ENCODE results near the gene SUGCT. TPM values are rescaled to one million over a fixed set of nuclear protein-coding genes. Genes with fewer than 3 reads are reported as not detected.
A peak's percentile ranks its signal among the peaks of the same experiment; 100 is the strongest.

SUGCT gene
- total RNA-seq, 2 donors from 2014 or later = 3.3 to 15.2 TPM

GRCh38 chr7:40356312-40356711 is 221.5 kb downstream of the SUGCT start:
- H3K4me1 ChIP-seq (ENCODE audit: control insufficient read depth in 1 of 2, low read depth in 2 of 2) = peaks cover 8 to 17% of the 10 kb centered on the region in 2 donors
- ATAC-seq (ENCODE audit: insufficient number of reproducible peaks, low FRiP score, low read depth) (peak; percentile 97), DNase-seq (ENCODE audit: low spot score) (no peak)
- no peaks in the 10 kb centered on the region for H3K9me3 ChIP-seq
- H3K36me3 ChIP-seq = no peaks in the 10 kb centered on the region
- TF ChIP-seq CTCF (IDR thresholded peaks at IDR 0.05) = no peak
- H3K27me3 ChIP-seq (replicated peaks; ENCODE audit: insufficient read depth) = no peaks in the 10 kb centered on the region
- H3K4me3 ChIP-seq = peak overlapping the region; percentile 6
- H3K27ac ChIP-seq = peak overlapping the region; percentile 52 to 54

DNA sequence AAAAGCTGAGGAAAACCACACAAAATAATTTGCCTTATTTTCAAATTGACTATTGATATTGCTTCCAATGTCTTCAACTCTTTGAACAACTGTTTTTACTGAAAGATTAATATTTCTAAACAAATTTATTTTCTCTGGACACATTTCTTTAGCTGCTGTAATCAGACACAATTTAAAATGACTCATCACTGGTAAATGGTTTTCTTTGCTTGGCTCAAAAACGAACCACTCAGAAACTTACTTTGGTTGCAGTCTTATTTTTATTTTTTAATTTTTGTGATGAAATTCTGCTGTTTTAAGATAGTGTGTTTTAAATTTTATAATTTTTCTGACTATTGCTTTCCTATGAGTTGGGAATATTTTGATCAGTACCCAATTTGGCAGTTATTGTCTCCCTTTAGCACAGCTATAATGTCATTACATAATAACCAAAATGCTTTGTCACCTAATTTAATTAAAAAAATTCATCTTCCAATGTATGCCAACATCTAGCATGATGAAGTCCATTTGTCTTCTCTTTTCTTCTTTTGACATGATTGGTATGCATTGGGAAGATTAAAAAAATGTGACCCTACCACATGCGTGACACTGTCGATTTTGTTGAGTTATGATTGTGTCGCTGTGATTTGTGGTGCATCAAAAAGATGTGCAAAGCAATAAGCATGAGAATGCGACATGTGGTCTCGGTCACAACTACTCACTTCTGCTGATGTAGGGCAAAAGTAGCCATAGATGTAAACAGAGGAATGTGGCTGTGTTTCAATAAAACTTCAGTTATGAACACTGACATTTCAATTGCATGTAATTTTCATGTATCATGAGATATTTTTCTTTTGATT is 222.3 kb downstream of the SUGCT start:
- ATAC-seq (ENCODE audit: insufficient number of reproducible peaks, low FRiP score, low read depth) (peak; percentile 50), DNase-seq (ENCODE audit: low spot score) (no peak)
- Histone ChIP-seq H3K4me1 (ENCODE audit: control insufficient read depth in 1 of 2, low read depth in 2 of 2) (peaks cover 8 to 17% of the 10 kb centered on the region in 2 donors), H3K27me3 (replicated peaks; ENCODE audit: insufficient read depth) (no peaks in the 10 kb centered on the region), H3K4me3 (peak overlapping the region; percentile 6), H3K36me3 (no peaks in the 10 kb centered on the region), H3K27ac (peak overlapping the region; percentile 52 to 54), H3K9me3 (no peaks in the 10 kb centered on the region)
- TF ChIP-seq CTCF (IDR thresholded peaks at IDR 0.05) = no peak

GRCh38 chr7:40369641-40370277 is 235.0 kb downstream of the SUGCT start:
- TF ChIP-seq CTCF (IDR thresholded peaks at IDR 0.05) = no peak
- Histone ChIP-seq H3K4me3 (no peak overlapping the region), H3K4me1 (ENCODE audit: control insufficient read depth in 1 of 2, low read depth in 2 of 2) (peaks cover 0 to 6% of the 10 kb centered on the region in 2 donors), H3K27me3 (replicated peaks; ENCODE audit: insufficient read depth) (no peaks in the 10 kb centered on the region), H3K9me3 (no peaks in the 10 kb centered on the region), H3K36me3 (no peaks in the 10 kb centered on the region), H3K27ac (no peak overlapping the region)
- DNase-seq (ENCODE audit: low spot score) = no peak
- no peak for ATAC-seq (ENCODE audit: insufficient number of reproducible peaks, low FRiP score, low read depth)

GRCh38 chr7:40371806-40372440 is 237.1 kb downstream of the SUGCT start:
- no peaks in the 10 kb centered on the region for H3K27me3 ChIP-seq (replicated peaks; ENCODE audit: insufficient read depth)
- no peak for ATAC-seq (ENCODE audit: insufficient number of reproducible peaks, low FRiP score, low read depth)
- peaks cover 0 to 6% of the 10 kb centered on the region in 2 donors for H3K4me1 ChIP-seq (ENCODE audit: control insufficient read depth in 1 of 2, low read depth in 2 of 2)
- DNase-seq (ENCODE audit: low spot score) = no peak
- no peak for TF ChIP-seq CTCF (IDR thresholded peaks at IDR 0.05)
- H3K36me3 ChIP-seq = no peaks in the 10 kb centered on the region
- H3K9me3 ChIP-seq = no peaks in the 10 kb centered on the region
- H3K4me3 ChIP-seq = no peak overlapping the region
- no peak overlapping the region for H3K27ac ChIP-seq

DNA sequence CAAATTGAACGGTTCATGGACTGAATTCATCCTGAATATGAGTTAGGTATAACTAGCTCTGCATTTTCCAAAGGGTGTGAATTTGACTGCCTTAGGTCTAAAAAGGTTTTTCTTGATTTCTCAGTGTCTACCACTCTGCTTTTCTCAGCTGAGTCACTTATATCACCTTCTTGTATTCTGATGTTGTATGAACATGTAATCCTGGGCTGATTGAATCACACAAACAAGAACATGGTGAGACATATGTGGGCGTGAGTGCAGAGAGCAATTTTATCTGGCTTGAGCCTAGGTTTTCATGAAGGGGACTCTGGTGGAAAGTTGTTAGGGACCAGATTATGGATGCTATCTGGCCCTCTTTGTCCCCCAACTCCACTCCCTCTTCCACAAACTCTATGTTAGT is 239.8 kb downstream of the SUGCT start:
- TF ChIP-seq CTCF (IDR thresholded peaks at IDR 0.05) = no peak
- H3K27ac ChIP-seq = no peak overlapping the region
- H3K4me1 ChIP-seq (ENCODE audit: control insufficient read depth in 1 of 2, low read depth in 2 of 2) = peaks cover 0 to 6% of the 10 kb centered on the region in 2 donors
- H3K9me3 ChIP-seq = no peaks in the 10 kb centered on the region
- DNase-seq (ENCODE audit: low spot score) (no peak), ATAC-seq (ENCODE audit: insufficient number of reproducible peaks, low FRiP score, low read depth) (no peak)
- H3K36me3 ChIP-seq = no peaks in the 10 kb centered on the region
- no peaks in the 10 kb centered on the region for H3K27me3 ChIP-seq (replicated peaks; ENCODE audit: insufficient read depth)
- H3K4me3 ChIP-seq = no peak overlapping the region

Measured in thoracic aorta (tissue), 2 donors.